ENCODE results near the gene TIMP2. TPM values are rescaled to one million over a fixed set of nuclear protein-coding genes. Genes with fewer than 3 reads are reported as not detected.

The TIMP2 gene
- total and polyA plus RNA-seq, 2 experiments from 2014 or later: 10.6 to 22.5 TPM

DNA sequence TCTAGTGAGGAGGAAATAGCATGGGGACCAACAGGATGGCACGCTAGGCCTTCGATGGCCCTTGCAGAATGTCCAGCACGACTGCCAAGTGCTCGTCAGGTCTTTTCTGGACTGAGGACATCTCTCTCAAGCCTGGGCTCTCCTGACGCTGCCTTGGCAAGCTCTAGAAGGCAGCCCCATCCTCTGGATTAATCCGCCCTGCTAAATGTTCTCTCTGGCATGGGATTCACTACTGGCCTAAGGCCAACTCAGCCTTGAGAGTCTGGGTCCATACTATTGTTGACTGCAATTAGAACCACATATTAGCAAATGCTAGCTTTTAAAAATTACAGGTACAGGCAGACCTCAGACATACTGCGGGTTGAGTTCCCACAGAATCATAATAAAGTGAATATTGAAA, 19.6 kb downstream of the TIMP2 start (continued):
- TF ChIP-seq, protein P1, sequence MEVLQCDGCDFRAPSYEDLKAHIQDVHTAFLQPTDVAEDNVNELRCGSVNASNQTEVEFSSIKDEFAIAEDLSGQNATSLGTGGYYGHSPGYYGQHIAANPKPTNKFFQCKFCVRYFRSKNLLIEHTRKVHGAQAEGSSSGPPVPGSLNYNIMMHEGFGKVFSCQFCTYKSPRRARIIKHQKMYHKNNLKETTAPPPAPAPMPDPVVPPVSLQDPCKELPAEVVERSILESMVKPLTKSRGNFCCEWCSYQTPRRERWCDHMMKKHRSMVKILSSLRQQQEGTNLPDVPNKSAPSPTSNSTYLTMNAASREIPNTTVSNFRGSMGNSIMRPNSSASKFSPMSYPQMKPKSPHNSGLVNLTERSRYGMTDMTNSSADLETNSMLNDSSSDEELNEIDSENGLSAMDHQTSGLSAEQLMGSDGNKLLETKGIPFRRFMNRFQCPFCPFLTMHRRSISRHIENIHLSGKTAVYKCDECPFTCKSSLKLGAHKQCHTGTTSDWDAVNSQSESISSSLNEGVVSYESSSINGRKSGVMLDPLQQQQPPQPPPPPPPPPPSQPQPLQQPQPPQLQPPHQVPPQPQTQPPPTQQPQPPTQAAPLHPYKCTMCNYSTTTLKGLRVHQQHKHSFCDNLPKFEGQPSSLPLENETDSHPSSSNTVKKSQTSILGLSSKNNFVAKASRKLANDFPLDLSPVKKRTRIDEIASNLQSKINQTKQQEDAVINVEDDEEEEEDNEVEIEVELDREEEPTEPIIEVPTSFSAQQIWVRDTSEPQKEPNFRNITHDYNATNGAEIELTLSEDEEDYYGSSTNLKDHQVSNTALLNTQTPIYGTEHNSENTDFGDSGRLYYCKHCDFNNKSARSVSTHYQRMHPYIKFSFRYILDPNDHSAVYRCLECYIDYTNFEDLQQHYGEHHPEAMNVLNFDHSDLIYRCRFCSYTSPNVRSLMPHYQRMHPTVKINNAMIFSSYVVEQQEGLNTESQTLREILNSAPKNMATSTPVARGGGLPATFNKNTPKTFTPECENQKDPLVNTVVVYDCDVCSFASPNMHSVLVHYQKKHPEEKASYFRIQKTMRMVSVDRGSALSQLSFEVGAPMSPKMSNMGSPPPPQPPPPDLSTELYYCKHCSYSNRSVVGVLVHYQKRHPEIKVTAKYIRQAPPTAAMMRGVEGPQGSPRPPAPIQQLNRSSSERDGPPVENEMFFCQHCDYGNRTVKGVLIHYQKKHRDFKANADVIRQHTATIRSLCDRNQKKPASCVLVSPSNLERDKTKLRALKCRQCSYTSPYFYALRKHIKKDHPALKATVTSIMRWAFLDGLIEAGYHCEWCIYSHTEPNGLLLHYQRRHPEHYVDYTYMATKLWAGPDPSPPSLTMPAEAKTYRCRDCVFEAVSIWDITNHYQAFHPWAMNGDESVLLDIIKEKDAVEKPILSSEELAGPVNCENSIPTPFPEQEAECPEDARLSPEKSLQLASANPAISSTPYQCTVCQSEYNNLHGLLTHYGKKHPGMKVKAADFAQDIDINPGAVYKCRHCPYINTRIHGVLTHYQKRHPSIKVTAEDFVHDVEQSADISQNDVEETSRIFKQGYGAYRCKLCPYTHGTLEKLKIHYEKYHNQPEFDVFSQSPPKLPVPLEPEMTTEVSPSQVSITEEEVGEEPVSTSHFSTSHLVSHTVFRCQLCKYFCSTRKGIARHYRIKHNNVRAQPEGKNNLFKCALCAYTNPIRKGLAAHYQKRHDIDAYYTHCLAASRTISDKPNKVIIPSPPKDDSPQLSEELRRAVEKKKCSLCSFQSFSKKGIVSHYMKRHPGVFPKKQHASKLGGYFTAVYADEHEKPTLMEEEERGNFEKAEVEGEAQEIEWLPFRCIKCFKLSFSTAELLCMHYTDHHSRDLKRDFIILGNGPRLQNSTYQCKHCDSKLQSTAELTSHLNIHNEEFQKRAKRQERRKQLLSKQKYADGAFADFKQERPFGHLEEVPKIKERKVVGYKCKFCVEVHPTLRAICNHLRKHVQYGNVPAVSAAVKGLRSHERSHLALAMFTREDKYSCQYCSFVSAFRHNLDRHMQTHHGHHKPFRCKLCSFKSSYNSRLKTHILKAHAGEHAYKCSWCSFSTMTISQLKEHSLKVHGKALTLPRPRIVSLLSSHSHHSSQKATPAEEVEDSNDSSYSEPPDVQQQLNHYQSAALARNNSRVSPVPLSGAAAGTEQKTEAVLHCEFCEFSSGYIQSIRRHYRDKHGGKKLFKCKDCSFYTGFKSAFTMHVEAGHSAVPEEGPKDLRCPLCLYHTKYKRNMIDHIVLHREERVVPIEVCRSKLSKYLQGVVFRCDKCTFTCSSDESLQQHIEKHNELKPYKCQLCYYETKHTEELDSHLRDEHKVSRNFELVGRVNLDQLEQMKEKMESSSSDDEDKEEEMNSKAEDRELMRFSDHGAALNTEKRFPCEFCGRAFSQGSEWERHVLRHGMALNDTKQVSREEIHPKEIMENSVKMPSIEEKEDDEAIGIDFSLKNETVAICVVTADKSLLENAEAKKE (CRISPR knock-in tag; IDR thresholded peaks at IDR 0.05): no peak
- TF ChIP-seq, protein P2, sequence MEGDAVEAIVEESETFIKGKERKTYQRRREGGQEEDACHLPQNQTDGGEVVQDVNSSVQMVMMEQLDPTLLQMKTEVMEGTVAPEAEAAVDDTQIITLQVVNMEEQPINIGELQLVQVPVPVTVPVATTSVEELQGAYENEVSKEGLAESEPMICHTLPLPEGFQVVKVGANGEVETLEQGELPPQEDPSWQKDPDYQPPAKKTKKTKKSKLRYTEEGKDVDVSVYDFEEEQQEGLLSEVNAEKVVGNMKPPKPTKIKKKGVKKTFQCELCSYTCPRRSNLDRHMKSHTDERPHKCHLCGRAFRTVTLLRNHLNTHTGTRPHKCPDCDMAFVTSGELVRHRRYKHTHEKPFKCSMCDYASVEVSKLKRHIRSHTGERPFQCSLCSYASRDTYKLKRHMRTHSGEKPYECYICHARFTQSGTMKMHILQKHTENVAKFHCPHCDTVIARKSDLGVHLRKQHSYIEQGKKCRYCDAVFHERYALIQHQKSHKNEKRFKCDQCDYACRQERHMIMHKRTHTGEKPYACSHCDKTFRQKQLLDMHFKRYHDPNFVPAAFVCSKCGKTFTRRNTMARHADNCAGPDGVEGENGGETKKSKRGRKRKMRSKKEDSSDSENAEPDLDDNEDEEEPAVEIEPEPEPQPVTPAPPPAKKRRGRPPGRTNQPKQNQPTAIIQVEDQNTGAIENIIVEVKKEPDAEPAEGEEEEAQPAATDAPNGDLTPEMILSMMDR (conservative IDR thresholded peaks at IDR 0.05; ENCODE audit: low read depth in 2 of 2): no peak
- TF ChIP-seq STAT1 (IDR thresholded peaks at IDR 0.05; ENCODE audit: unreplicated experiment): no peak
- TF ChIP-seq JUNB (IDR thresholded peaks at IDR 0.05; ENCODE audit: unreplicated experiment): no peak
- TF ChIP-seq POLR2AphosphoS5 (IDR thresholded peaks at IDR 0.05; ENCODE audit: low read depth): no peak

DNA sequence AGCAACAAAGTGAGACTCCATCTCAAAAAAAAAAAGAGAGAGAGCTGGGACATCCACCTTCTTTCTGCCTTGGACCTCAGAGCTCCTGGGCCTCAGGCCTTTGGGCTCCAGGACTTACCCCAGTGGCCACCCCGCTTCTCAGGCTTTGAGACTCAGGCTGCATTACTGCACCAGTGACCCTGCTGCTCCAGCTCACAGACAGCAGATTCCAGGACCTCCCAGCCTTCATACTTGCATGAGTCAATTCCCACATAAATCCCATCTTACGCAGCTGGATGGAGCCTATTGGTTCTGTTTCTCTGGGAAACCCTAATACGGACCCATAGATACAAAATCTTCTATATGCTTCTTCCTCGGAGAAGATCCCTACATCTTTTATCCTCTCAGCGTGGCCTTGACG, 20.1 kb downstream of the TIMP2 start:
- Mint-ChIP-seq H3K4me1 (peaks cover 25% of the 10 kb centered on the region), H3K4me3 (no peak overlapping the region), H3K27ac (no peak overlapping the region), H3K36me3 (ENCODE audit: low read depth) (no peaks in the 10 kb centered on the region), H3K9me3 (no peaks in the 10 kb centered on the region), H3K27me3 (ENCODE audit: insufficient read depth, low read depth, poor library complexity) (peaks cover 16% of the 10 kb centered on the region)
- peaks cover 5% of the 10 kb centered on the region for H3K4me1 ChIP-seq (ENCODE audit: insufficient read depth)
- no peaks in the 10 kb centered on the region for H3K9me2 ChIP-seq (ENCODE audit: insufficient read depth)
- peaks cover 18% of the 10 kb centered on the region; the same call in 1 of the 2 replicates for H3K79me2 ChIP-seq (replicated peaks; ENCODE audit: insufficient read depth)
- no peaks in the 10 kb centered on the region for H3K27me3 ChIP-seq (ENCODE audit: insufficient read depth)
- no peak overlapping the region for H3K27ac ChIP-seq (ENCODE audit: low read depth)
- DNase-seq (ENCODE audit: low spot score) (no peak), ATAC-seq (no peak)
- no peak overlapping the region for H2AFZ ChIP-seq
- no peak overlapping the region for H3K4me3 ChIP-seq
- H3F3A ChIP-seq (replicated peaks; ENCODE audit: low read depth): no peaks in the 10 kb centered on the region
- no peaks in the 10 kb centered on the region; the same call in 1 of the 2 replicates for H4K20me1 ChIP-seq (replicated peaks; ENCODE audit: insufficient read depth)
- H3K4me2 ChIP-seq: no peak overlapping the region
- no peaks in the 10 kb centered on the region for H3K36me3 ChIP-seq (ENCODE audit: insufficient read depth)
- TF ChIP-seq CREB1 (CRISPR knock-in tag; IDR thresholded peaks at IDR 0.05; ENCODE audit: low read depth) (no peak), EZH2 (IDR thresholded peaks at IDR 0.05; ENCODE audit: low read depth, unreplicated experiment) (no peak), NANOG (IDR thresholded peaks at IDR 0.05; ENCODE audit: borderline replicate concordance) (no peak), ZNF114 (CRISPR knock-in tag; IDR thresholded peaks at IDR 0.05) (no peak)
- TF ChIP-seq, protein P2 (conservative IDR thresholded peaks at IDR 0.05; ENCODE audit: low read depth in 2 of 2): no peak
- TF ChIP-seq, protein P3, sequence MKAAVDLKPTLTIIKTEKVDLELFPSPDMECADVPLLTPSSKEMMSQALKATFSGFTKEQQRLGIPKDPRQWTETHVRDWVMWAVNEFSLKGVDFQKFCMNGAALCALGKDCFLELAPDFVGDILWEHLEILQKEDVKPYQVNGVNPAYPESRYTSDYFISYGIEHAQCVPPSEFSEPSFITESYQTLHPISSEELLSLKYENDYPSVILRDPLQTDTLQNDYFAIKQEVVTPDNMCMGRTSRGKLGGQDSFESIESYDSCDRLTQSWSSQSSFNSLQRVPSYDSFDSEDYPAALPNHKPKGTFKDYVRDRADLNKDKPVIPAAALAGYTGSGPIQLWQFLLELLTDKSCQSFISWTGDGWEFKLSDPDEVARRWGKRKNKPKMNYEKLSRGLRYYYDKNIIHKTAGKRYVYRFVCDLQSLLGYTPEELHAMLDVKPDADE (IDR thresholded peaks at IDR 0.05): no peak

Measured in GM23338 (cell line).